Measurements from ENCODE around the gene PIGU.

- TF ChIP-seq CTCF (IDR thresholded peaks at IDR 0.05; ENCODE audit: insufficient read depth, low read length, poor library complexity, severe bottlenecking): no peak
- TF ChIP-seq EZH2phosphoT487 (conservative IDR thresholded peaks at IDR 0.05; ENCODE audit: low read length): no peak
Measured at GRCh38 chr20:34583544-34583943, 93.3 kb downstream of the PIGU start.
